AG10803 (cell line): ENCODE results near the gene TGDS.

Experiments
- DNase-seq: peaks from one replicate; pipeline ENCODE4 v3.0.0; 2010; ENCODE audit warnings: low read depth
- H3K4me3 ChIP-seq: 2 replicates; pipeline ENCODE4 v1.5.1; 2011; ENCODE audit warnings: mild to moderate bottlenecking, low read length, control low read depth
- CTCF ChIP-seq: conservative IDR thresholded peaks from 2 replicates; pipeline ENCODE4 v1.5.1; 2011; ENCODE audit warnings: mild to moderate bottlenecking, low read length, control low read depth, inconsistent platforms

TGDS gene

GRCh38 chr13:94525781-94526180 is 70.2 kb downstream of the TGDS start:
- DNase-seq: no peak
- no peak for TF ChIP-seq CTCF
- no peak overlapping the region for H3K4me3 ChIP-seq

GRCh38 chr13:94524407-94524806 is 71.5 kb downstream of the TGDS start:
- no peak for TF ChIP-seq CTCF
- H3K4me3 ChIP-seq: no peak overlapping the region
- no peak for DNase-seq
